ENCODE measurements around the gene PLXNB3.

DNA sequence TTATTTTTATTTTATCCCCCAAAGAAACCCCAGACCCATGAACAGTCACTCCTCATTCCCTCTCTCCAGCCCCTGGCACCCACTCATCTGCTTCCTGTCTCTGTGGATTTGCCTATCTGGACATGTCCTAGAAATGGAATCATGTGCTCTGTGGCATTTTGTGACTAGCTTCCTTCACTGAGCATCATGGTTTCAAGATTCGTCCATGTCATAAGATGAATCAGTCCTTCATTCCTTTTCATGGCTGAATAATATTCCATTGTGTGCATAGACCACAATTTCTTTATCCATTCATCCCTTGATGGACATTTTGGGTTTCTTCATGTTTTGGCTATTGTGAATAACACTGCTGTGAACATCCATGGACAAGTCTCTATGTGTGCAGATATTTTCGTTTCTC is 29.2 kb upstream of the PLXNB3 start:
- TF ChIP-seq, protein P1, sequence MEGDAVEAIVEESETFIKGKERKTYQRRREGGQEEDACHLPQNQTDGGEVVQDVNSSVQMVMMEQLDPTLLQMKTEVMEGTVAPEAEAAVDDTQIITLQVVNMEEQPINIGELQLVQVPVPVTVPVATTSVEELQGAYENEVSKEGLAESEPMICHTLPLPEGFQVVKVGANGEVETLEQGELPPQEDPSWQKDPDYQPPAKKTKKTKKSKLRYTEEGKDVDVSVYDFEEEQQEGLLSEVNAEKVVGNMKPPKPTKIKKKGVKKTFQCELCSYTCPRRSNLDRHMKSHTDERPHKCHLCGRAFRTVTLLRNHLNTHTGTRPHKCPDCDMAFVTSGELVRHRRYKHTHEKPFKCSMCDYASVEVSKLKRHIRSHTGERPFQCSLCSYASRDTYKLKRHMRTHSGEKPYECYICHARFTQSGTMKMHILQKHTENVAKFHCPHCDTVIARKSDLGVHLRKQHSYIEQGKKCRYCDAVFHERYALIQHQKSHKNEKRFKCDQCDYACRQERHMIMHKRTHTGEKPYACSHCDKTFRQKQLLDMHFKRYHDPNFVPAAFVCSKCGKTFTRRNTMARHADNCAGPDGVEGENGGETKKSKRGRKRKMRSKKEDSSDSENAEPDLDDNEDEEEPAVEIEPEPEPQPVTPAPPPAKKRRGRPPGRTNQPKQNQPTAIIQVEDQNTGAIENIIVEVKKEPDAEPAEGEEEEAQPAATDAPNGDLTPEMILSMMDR (IDR thresholded peaks at IDR 0.05) = no peak
- no peak for TF ChIP-seq POLR2A (IDR thresholded peaks at IDR 0.05)

Data from adrenal gland (tissue), 5 donors.